K562 (cell line): ENCODE results near the gene BROX. TPM values are rescaled to one million over a fixed set of nuclear protein-coding genes. Genes with fewer than 3 reads are reported as not detected.

Experiments used
- CHD1 ChIP-seq: fragments of 200-600 bp; sonication (generic); IDR thresholded peaks from one replicate; pipeline ENCODE4 v1.6.1; 2012; ENCODE audit warnings: mild to moderate bottlenecking, moderate library complexity, low read length, inconsistent platforms
- EGR1 ChIP-seq: fragments of 450-650 bp; conservative IDR thresholded peaks from 2 replicates; pipeline ENCODE4 v1.6.1; 2017; ENCODE audit warnings: mild to moderate bottlenecking
- HSF4 ChIP-seq: fragments of 250-450 bp; sonication (Bioruptor Pico); IDR thresholded peaks from 2 replicates; pipeline ENCODE4 v2.1.2; 2022; ENCODE audit warnings: mild to moderate bottlenecking, moderate library complexity, borderline replicate concordance
- MYBL2 ChIP-seq, 2 experiments: fragments of 450-650 bp in 1 of 2; sonication (generic) in 1 of 2; formaldehyde crosslinking in 1 of 2; IDR thresholded peaks; 2 replicates each; pipeline versions ENCODE4 v1.6.1 to v1.8.1; 2017 to 2022; ENCODE audit warnings: borderline replicate concordance in 1 of 2, inconsistent platforms in 1 of 2, low read depth in 1 of 2, mild to moderate bottlenecking in 1 of 2, missing genetic modification reagents in 1 of 2, moderate library complexity in 1 of 2
- NR2C2 ChIP-seq, 2 experiments: fragments of 200-800 bp in 1 of 2; sonication (Bioruptor generic) in 1 of 2; sonication (generic) in 1 of 2; formaldehyde crosslinking in 1 of 2; IDR thresholded peaks; 2 replicates each; pipeline versions ENCODE4 v1.6.1 to v1.8.0; 2016 to 2022; ENCODE audit warnings: mild to moderate bottlenecking in 1 of 2, missing compliant biosample characterization in 1 of 2, missing genetic modification characterization in 1 of 2, missing genetic modification reagents in 1 of 2
- NRF1 ChIP-seq, 2 experiments: fragments of 450-650 bp; IDR thresholded peaks in 1 of 2; conservative IDR thresholded peaks in 1 of 2; 2 replicates each; pipeline ENCODE4 v1.6.1; 2014; ENCODE audit warnings: mild to moderate bottlenecking in 2 of 2
- RCOR1 ChIP-seq, 2 experiments: IDR thresholded peaks; 2 replicates each; pipeline ENCODE4 v1.6.1; 2012; ENCODE audit warnings: low read depth in 2 of 2, low read length in 2 of 2, borderline replicate concordance in 1 of 2, improper control_type of control experiment in 1 of 2
- SMAD1 ChIP-seq: fragments of 150-350 bp; IDR thresholded peaks from 2 replicates; pipeline ENCODE4 v1.6.1; 2014; ENCODE audit warnings: low read length, low read depth; ENCODE audit not compliant: partially characterized antibody
- SUPT5H ChIP-seq: fragments of 450-650 bp; IDR thresholded peaks from 2 replicates; pipeline ENCODE4 v1.6.1; 2016
- TAF7 ChIP-seq: fragments of 450-650 bp; IDR thresholded peaks from 2 replicates; pipeline ENCODE4 v1.6.1; 2016; ENCODE audit warnings: missing genetic modification characterization, missing compliant biosample characterization
- ZFP36 ChIP-seq: fragments of 150-350 bp; IDR thresholded peaks from 2 replicates; pipeline ENCODE4 v1.6.1; 2018; ENCODE audit warnings: low read length, low read depth; ENCODE audit not compliant: partially characterized antibody
- ZNF431 ChIP-seq: sonication (generic); formaldehyde crosslinking; IDR thresholded peaks from 2 replicates; pipeline ENCODE4 v1.8.0; 2022; ENCODE audit warnings: mild to moderate bottlenecking, missing genetic modification reagents
- ZNF699 ChIP-seq: fragments of 250-450 bp; sonication (Bioruptor Pico); IDR thresholded peaks from 2 replicates; pipeline ENCODE4 v1.8.0; 2021; ENCODE audit warnings: mild to moderate bottlenecking, moderate library complexity; ENCODE audit not compliant: insufficient replicate concordance
- polyA plus RNA-seq, 8 experiments: library from polyadenylated mRNA; depleted of rRNA in 4 of 8; stranded (reverse) in 5 of 8; unstranded in 3 of 8; fragments of >200 nt; fragmentation: Nextera tagmentation in 2 of 8; fragmentation: Illumina TruSeq in 1 of 8; extraction: Ambion mirVana in 2 of 8; extraction: Trizol in 1 of 8; gene quantifications; 2 replicates each; pipeline versions ENCODE4 v1.2.1 to v1.2.3, GENCODE V29; 2011 to 2014; ENCODE audit warnings: inconsistent platforms in 1 of 8, missing spikeins in 1 of 8
- total RNA-seq, 7 experiments: library from RNA; depleted of rRNA in 6 of 7; stranded (reverse); fragments of >200 nt in 6 of 7; fragmentation: Illumina TruSeq in 2 of 7; extraction: Trizol in 2 of 7; gene quantifications; 2 replicates each; pipeline versions ENCODE4 v1.2.1 to v1.2.3, GENCODE V29; 2011 to 2021; ENCODE audit warnings: low replicate concordance in 1 of 7
- TF ChIP-seq, protein P1 (sequence below): fragments of 450-650 bp; IDR thresholded peaks from 2 replicates; pipeline ENCODE4 v1.6.1; 2016; ENCODE audit warnings: antibody characterized with exemption
- TF ChIP-seq, protein P2 (sequence below), 2 experiments: IDR thresholded peaks; 2 replicates each; pipeline ENCODE4 v1.6.1; 2012; ENCODE audit warnings: improper control_type of control experiment in 2 of 2, low read depth in 2 of 2, low read length in 2 of 2, borderline replicate concordance in 1 of 2
- TF ChIP-seq, protein P3 (sequence below): sonication (generic); formaldehyde crosslinking; IDR thresholded peaks from 2 replicates; pipeline ENCODE4 v1.8.0; 2022; ENCODE audit warnings: mild to moderate bottlenecking, missing genetic modification reagents, borderline replicate concordance

Gene BROX
- total and polyA plus RNA-seq, 9 of the 15 experiments (the other 6 are each of a cell fraction or from before 2014, with no cell fraction given) = 9.4 to 153 (median 45.1) TPM

GRCh38 chr1:222713091-222713961, 962 bp downstream of the BROX start (continued):
- TF ChIP-seq SMAD1 = peak; percentile 30
- TF ChIP-seq TAF7 = peak; percentile 62; the same call in 1 of the 2 replicates
- TF ChIP-seq HSF4 (CRISPR knock-in tag) = no peak
- peak; percentile 36; the same call in 1 of the 2 replicates for TF ChIP-seq ZNF431 (CRISPR knock-in tag)
- TF ChIP-seq MYBL2 (IDR thresholded peaks at IDR 0.05; ENCODE audit: low read depth) = no peak
- no peak for TF ChIP-seq MYBL2 (CRISPR knock-in tag; IDR thresholded peaks at IDR 0.05; ENCODE audit: borderline replicate concordance)
- no peak for TF ChIP-seq ZNF699
- TF ChIP-seq NRF1 (conservative IDR thresholded peaks at IDR 0.05 in 1 of 2, IDR thresholded peaks at IDR 0.05 in 1 of 2) = peak; percentile 95 to 96
- TF ChIP-seq EGR1 = peak; percentile 87
- TF ChIP-seq NR2C2 (CRISPR knock-in tag; IDR thresholded peaks at IDR 0.05) = no peak
- no peak for TF ChIP-seq NR2C2 (tag; IDR thresholded peaks at IDR 0.05)
- TF ChIP-seq SUPT5H = peak; percentile 74
- TF ChIP-seq, protein P1, sequence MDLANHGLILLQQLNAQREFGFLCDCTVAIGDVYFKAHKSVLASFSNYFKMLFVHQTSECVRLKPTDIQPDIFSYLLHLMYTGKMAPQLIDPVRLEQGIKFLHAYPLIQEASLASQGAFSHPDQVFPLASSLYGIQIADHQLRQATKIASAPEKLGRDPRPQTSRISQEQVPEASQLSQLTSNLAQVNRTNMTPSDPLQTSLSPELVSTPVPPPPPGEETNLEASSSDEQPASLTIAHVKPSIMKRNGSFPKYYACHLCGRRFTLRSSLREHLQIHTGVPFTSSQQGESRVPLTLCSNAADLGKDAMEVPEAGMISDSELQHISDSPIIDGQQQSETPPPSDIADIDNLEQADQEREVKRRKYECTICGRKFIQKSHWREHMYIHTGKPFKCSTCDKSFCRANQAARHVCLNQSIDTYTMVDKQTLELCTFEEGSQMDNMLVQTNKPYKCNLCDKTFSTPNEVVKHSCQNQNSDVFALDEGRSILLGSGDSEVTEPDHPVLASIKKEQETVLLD = peak; percentile 92
- peak; percentile 66 for TF ChIP-seq ZFP36
- TF ChIP-seq, protein P2, sequence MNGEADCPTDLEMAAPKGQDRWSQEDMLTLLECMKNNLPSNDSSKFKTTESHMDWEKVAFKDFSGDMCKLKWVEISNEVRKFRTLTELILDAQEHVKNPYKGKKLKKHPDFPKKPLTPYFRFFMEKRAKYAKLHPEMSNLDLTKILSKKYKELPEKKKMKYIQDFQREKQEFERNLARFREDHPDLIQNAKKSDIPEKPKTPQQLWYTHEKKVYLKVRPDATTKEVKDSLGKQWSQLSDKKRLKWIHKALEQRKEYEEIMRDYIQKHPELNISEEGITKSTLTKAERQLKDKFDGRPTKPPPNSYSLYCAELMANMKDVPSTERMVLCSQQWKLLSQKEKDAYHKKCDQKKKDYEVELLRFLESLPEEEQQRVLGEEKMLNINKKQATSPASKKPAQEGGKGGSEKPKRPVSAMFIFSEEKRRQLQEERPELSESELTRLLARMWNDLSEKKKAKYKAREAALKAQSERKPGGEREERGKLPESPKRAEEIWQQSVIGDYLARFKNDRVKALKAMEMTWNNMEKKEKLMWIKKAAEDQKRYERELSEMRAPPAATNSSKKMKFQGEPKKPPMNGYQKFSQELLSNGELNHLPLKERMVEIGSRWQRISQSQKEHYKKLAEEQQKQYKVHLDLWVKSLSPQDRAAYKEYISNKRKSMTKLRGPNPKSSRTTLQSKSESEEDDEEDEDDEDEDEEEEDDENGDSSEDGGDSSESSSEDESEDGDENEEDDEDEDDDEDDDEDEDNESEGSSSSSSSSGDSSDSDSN (IDR thresholded peaks at IDR 0.05; ENCODE audit: borderline replicate concordance in 1 of 2, low read depth in 2 of 2, low read length in 2 of 2) = 0 out of 4 replicates have a peak, but pooled peaks of 1 of the 2 experiments have one; percentile 17
- peak in 1 of 2 experiments; percentile 65; a peak in 2 of 4 replicates for TF ChIP-seq RCOR1 (IDR thresholded peaks at IDR 0.05; ENCODE audit: borderline replicate concordance in 1 of 2, low read depth in 2 of 2, low read length in 2 of 2)
- TF ChIP-seq, protein P3, sequence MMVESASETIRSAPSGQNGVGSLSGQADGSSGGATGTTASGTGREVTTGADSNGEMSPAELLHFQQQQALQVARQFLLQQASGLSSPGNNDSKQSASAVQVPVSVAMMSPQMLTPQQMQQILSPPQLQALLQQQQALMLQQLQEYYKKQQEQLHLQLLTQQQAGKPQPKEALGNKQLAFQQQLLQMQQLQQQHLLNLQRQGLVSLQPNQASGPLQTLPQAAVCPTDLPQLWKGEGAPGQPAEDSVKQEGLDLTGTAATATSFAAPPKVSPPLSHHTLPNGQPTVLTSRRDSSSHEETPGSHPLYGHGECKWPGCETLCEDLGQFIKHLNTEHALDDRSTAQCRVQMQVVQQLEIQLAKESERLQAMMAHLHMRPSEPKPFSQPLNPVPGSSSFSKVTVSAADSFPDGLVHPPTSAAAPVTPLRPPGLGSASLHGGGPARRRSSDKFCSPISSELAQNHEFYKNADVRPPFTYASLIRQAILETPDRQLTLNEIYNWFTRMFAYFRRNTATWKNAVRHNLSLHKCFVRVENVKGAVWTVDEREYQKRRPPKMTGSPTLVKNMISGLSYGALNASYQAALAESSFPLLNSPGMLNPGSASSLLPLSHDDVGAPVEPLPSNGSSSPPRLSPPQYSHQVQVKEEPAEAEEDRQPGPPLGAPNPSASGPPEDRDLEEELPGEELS = peak; percentile 86
- TF ChIP-seq CHD1 = peak; percentile 26
